Lower leg skin (tissue), 3 donors: ENCODE data around the gene TCERG1L.

ENCODE experiments used
- CTCF ChIP-seq, 3 donors: fragments of 450-650 bp; IDR thresholded peaks; one replicate each; pipeline ENCODE4 v1.5.1; 2016; ENCODE audit warnings: antibody characterized with exemption in 3 of 3, mild to moderate bottlenecking in 3 of 3, moderate library complexity in 2 of 3
- POLR2A ChIP-seq, 2 donors: fragments of 450-650 bp; IDR thresholded peaks; one replicate each; pipeline ENCODE4 v1.6.1; 2016 to 2017; ENCODE audit warnings: antibody characterized with exemption in 2 of 2, mild to moderate bottlenecking in 1 of 2, moderate library complexity in 1 of 2

GRCh38 chr10:131354380-131354779 lies 42.9 kb upstream of the TCERG1L start:
- TF ChIP-seq CTCF (IDR thresholded peaks at IDR 0.05) (no peak), POLR2A (IDR thresholded peaks at IDR 0.05) (no peak)
